Activated CD4-positive, alpha-beta T cell treated with anti-CD3 and anti-CD28 coated beads, Interleukin-2, amount 50 U/mL, for 24 hours (primary cell): Measurements from ENCODE around the gene MCU.

Experiments
- DNase-seq, 2 donors: peaks; one replicate each; pipeline ENCODE4 v3.0.0-alpha.2; 2020; ENCODE audit warnings: low read depth in 1 of 2, low spot score in 1 of 2

The MCU gene

GRCh38 chr10:72834183-72834825 lies 142.4 kb downstream of the MCU start:
- peak in 1 of 2 donors; percentile 17 for DNase-seq

GRCh38 chr10:72840319-72840718 lies 148.4 kb downstream of the MCU start:
- DNase-seq: no peak

- no peak for DNase-seq
These were observed 149.5 kb downstream of the MCU start for GRCh38 chr10:72841487-72841886.

GRCh38 chr10:72842164-72842563 lies 150.2 kb downstream of the MCU start:
- no peak for DNase-seq

- no peak for DNase-seq
These were observed 154.3 kb downstream of the MCU start for GRCh38 chr10:72846238-72846637.

- no peak for DNase-seq
These were observed 155.7 kb downstream of the MCU start for GRCh38 chr10:72847681-72848080.

- no peak for DNase-seq
These were observed 158.9 kb downstream of the MCU start for GRCh38 chr10:72850861-72851260.

GRCh38 chr10:72851509-72851908 lies 159.6 kb downstream of the MCU start:
- no peak for DNase-seq

- DNase-seq: no peak
These were observed 160.6 kb downstream of the MCU start for GRCh38 chr10:72852508-72852907.

- no peak for DNase-seq
These were observed 163.2 kb downstream of the MCU start for GRCh38 chr10:72855129-72855528.

GRCh38 chr10:72855790-72856189 lies 163.8 kb downstream of the MCU start:
- DNase-seq: no peak

- no peak for DNase-seq
These were observed 166.1 kb downstream of the MCU start for GRCh38 chr10:72858067-72858466.

- no peak for DNase-seq
These were observed 171.0 kb downstream of the MCU start for GRCh38 chr10:72862957-72863356.

- DNase-seq: peak in 1 of 2 donors; percentile 9
These were observed 183.5 kb downstream of the MCU start for GRCh38 chr10:72875250-72876055.

GRCh38 chr10:72879245-72879644 lies 187.3 kb downstream of the MCU start:
- DNase-seq: no peak

GRCh38 chr10:72881291-72881690 lies 189.3 kb downstream of the MCU start:
- no peak for DNase-seq

- no peak for DNase-seq
These were observed 191.9 kb downstream of the MCU start for GRCh38 chr10:72883861-72884260.

GRCh38 chr10:72885953-72886352 lies 194.0 kb downstream of the MCU start:
- DNase-seq: no peak

- no peak for DNase-seq
These were observed 194.7 kb downstream of the MCU start for GRCh38 chr10:72886621-72887020.

- DNase-seq: no peak
These were observed 195.1 kb downstream of the MCU start for GRCh38 chr10:72887043-72887442.

GRCh38 chr10:72888151-72888638 lies 196.3 kb downstream of the MCU start:
- DNase-seq: no peak

GRCh38 chr10:72889391-72889831 lies 197.5 kb downstream of the MCU start:
- no peak for DNase-seq
